GM21737 (cell line): ENCODE measurements around the gene RAD51B.
A peak's percentile ranks its signal among the peaks of the same experiment; 100 is the strongest.

ENCODE experiments used
- ATAC-seq: cut with Tn5 transposase; IDR thresholded peaks from one replicate; pipeline ENCODE4 v1.9.1; 2021; ENCODE audit warnings: mild to moderate bottlenecking, moderate library complexity; ENCODE audit not compliant: unreplicated experiment

The RAD51B gene

GRCh38 chr14:68394118-68394763 lies 574.7 kb downstream of the RAD51B start:
- ATAC-seq, result no peak

GRCh38 chr14:68394764-68395143 lies 575.2 kb downstream of the RAD51B start:
- ATAC-seq, result no peak

DNA sequence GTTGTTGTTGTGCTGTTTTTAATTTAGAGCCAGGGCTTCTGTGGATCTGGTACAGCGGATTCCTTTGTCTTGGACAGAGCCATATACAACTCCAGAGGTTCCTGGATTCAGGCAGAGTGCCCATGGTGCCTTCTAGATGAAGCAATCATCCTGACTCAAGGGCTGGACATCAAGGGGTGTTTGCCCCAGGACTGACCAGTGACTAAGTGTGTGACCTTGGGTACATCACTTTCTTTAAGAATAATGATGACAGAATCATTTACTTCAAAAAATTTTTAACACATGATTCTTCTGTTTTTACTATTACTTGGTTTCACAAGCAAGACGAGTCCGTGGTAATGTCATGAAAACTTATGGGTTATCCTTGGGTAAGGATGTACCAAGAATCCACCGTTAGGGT lies 576.0 kb downstream of the RAD51B start:
- ATAC-seq, result no peak

DNA sequence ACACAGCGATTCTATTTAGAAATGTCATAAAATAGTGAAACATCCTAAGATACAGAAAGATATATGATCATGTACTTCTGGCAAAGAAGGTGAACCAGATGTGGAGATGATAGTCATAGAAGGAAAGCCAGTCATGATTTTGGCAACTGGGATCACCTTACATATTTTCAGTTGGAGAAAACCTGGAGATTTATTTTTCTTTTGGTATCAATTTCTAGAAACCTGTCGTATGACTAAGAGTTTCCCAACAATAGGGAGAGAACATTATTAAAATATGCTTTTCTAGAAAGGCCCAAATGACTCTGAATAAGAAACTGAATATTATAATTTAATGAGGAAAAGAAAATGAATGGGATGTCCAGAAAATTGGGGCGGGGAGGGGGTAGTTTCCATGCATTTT lies 576.9 kb downstream of the RAD51B start:
- ATAC-seq, result no peak

DNA sequence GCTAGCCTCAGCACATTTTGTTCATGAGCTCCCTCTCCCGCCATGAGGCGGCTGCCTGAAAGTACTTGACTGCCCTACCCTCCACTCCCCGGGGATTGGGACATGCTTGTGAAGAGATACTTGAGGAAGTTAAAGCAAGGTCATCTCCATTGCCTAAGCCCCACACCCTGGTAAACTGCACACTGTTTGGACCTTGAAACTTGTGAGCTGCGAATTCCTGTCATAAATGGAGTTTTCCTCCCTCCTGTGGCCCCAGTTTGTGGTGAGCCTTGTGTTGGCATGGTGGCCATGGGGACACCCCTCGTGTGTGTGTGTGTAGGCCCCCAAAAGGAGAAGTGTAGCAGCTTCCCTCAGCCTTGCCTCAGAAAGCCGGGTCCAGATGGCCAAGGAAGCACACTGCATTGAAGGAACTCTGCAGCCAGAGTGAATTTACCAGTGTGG lies 577.8 kb downstream of the RAD51B start:
- no peak for ATAC-seq

GRCh38 chr14:68397822-68398221 lies 578.2 kb downstream of the RAD51B start:
- no peak for ATAC-seq

GRCh38 chr14:68398370-68398769 lies 578.8 kb downstream of the RAD51B start:
- no peak for ATAC-seq

- ATAC-seq, result no peak
Measured at GRCh38 chr14:68399971-68400370, 580.4 kb downstream of the RAD51B start.

DNA sequence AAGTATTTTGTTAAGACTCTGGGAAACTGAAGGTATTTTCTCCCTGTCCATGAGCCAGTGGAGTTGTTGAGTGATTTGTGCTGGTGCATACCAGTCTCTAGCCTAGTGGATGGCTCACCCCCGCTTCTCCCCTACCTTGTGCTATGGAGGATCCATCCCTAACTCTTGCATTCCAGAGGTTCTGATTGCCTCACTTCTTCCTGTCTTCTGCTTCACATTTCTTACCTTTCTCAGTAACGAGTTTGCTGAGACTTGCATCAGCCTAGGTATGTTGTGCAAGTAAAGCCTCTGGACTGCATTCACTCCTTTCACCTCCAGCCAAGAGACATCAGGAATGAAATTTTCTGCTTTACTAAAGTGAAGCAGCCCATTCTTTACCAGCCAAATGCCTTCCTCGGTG lies 581.7 kb downstream of the RAD51B start:
- ATAC-seq, result no peak

DNA sequence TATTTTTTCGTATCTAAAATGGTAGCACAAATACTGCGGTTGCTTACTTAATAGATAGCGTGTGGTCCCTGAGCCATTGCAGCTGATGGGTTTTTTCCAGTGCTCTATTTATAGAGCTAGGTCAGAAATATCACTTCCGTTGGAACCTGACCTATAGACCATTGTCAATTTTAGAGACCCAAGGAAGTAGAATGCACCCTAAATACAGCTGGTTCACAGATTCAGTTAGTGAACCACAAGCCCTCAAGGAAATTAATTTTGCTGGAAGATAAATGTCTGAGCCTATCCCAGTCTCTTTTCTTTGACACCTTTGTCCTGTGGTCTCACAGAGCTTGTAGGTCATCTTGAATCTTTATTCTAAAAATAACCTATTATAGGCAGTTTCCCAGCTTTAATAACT lies 582.3 kb downstream of the RAD51B start:
- peak; percentile 76 for ATAC-seq

DNA sequence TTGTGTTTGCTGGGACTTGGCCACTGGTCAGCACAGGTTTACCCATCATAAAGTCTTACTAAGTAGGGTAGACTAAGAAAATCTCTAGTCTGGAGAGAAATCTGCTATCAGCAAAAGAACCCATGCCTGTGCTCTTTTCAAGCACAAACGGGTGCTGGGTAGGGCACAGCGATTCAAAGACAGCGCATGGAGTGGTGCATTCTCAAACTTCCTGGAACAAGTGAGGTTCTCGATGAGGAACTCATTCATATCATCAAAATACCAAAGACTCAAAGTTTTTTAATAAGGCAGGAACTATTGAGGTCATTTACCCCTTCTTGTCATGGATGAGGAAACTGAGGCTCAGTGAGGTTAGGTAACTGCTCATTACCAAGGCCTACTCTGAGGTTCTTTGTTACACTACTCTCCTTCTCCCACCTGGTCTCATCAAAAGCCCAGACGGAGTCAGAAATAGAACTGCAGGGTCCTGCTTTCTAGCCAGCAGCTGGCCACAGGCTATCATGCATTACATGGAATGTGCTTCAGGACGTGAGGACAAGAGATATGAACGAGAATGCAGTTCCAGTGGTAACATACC lies 583.0 kb downstream of the RAD51B start:
- no peak for ATAC-seq

DNA sequence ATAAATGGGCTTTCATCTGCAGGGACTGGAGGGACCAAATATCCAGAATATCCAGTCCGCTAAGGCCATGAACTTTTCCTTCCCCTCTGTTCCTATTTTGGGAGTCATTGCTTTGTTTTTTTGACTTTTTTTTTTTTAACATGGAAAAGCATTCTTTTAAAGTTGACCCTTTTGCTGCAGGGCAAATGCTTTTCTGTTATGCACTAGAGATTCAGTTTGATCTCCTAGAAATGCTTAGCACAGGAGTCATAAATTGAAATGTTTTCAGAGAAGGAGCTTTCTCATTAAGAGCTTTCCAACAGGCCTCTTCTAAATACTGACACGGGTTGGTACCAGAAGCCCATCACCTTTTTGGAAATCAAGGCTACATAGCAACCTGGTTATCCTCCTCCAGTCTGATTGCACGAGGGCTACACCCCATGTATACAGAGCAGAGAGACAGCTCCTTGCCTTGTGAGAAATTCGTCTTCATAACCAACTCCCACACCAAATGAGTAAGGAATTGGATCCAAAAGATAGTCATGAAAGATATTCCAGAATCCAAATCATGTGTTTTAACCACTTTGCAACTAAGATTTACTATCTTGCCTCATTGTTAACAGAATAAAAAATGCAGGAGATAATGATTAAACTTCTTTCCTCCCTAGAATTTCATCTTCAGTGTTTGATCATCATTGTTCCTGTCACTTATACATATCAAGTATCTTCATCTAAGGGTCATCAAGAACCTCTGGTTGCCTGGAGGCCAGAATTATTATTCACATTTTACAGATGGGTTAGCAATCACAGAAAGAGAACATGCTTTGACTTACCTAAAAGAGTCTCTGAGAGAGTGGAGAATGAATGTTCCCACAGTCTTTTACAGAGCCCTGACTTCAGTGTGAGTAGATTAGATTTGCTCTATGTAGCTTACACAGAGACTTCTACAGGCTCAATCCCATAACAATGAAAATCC lies 583.9 kb downstream of the RAD51B start:
- ATAC-seq, result no peak

GRCh38 chr14:68404146-68404527 lies 584.6 kb downstream of the RAD51B start:
- ATAC-seq, result no peak

DNA sequence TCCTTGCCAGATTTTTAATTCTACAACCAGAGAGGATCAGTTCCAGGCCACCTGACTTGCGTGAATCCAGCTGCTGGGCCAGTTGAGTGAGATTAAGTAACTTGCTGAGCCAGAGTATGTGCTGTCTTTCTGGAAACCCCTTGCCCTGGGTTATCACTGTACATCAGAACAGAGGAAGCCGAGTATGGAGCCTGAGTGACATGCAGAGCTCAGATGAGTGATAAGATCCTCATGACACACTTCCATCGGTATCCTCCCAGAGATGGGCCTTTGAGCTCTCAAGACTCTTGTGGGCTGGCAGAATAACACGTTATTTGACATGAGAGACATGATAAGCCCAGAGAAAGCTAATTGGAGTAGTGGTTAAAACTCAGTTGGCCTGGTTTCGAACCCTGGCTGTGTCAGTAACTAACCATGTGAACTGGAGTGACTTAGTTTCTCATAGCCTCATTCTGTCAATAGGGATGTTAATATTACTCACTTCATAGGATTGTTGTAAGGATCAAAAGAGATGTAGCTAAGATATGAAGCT lies 585.1 kb downstream of the RAD51B start:
- ATAC-seq, result no peak

- no peak for ATAC-seq
Measured at GRCh38 chr14:68405961-68406360, 586.4 kb downstream of the RAD51B start.

DNA sequence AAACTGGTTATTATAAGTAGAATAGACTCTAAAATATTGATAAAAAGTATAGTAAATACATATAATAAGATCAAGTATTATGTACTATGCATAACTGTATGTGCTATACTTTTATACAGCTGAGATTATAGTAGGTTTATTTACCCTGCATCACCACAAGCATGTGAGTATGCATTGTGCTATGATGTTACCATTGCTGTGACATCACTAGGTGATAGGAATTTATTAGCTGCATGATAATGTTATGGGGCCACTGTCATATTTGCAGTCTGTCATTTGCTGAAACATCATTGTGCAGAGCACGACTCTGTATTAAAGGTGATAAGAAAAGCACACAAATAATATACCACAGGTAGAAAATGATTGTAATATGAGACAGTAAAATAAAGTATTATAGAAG lies 587.7 kb downstream of the RAD51B start:
- no peak for ATAC-seq

DNA sequence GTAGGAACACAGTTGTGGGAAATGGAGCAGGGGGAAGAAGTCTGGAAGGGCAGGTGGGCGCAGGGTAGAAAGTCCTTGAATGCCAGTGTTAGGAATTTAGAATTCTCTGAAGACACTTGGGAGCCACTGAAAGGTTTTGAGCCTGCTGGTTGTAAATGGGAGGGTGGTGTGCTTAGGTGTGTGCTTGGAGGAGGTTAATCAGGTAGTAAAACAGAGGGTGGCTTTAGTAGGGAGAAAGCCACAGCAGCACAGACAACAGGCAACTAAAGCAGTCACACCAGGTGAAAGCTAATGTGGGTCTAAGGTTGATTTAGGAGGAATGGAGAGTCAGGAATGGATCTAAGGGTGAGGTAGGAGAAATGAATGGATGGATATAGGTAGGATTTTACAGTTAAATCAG lies 588.2 kb downstream of the RAD51B start:
- ATAC-seq, result no peak

DNA sequence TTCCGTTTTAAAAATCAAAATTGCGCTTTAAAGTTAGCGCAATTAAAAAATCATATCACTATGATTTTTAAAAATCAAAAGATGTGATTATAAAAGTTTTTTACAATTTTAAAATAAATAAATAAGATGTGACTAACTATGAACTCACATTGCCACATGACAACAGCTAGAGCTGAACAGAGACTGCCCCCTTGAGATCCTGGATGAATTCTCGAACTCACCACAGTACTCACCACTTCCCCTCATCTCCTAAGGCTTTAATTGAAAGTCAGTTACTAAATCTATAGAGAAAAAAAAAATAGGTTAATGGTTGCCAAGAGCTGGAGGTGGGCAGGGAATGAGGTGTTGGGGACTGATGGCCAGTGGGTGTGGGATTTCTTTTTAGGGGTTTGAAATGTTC lies 589.1 kb downstream of the RAD51B start:
- no peak for ATAC-seq

- no peak for ATAC-seq
Measured at GRCh38 chr14:68409387-68409786, 589.8 kb downstream of the RAD51B start.

- ATAC-seq, result no peak
Measured at GRCh38 chr14:68412505-68413465, 593.2 kb downstream of the RAD51B start.

- ATAC-seq, result no peak
Measured at GRCh38 chr14:68413509-68413908, 593.9 kb downstream of the RAD51B start.
